ENCODE results near the gene DCDC2.

- no peak for TF ChIP-seq POLR2AphosphoS5 (IDR thresholded peaks at IDR 0.05; ENCODE audit: low read depth, low read length)
- TF ChIP-seq REST (IDR thresholded peaks at IDR 0.05; ENCODE audit: insufficient read depth in 1 of 2, low read depth in 2 of 2, low read length in 2 of 2) = no peak
- TF ChIP-seq SIN3A (IDR thresholded peaks at IDR 0.05; ENCODE audit: borderline replicate concordance, insufficient read depth, low read length) = no peak
These were observed 50.0 kb downstream of the DCDC2 start for GRCh38 chr6:24307881-24308280.

Data from PFSK-1 (cell line).